ENCODE results near the gene ELOVL6.
"Not testable (repeated sequence)": the region's sequence is repeated elsewhere in the genome, so short reads cannot be mapped to it uniquely, and the experiment has no call there.

The ELOVL6 gene

DNA sequence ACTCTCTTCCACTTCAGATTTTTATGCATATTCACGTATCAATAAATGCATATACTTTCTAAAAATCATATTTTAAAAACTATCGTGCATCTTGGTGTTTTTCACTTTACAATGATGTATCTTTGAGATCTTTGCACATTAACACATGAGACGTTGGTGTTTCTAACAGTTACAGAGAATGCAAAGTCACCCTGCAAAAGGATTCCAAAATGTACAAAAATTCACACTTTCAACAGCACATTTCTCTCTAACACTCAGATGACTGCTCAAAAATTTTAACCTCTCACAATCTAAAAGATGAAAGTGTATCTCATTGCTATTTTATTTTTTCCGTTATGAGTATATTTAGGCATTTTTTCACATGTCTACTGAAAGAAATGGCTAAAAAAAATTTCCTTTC is 38.9 kb downstream of the ELOVL6 start:
- no peak for TF ChIP-seq CTCF (conservative IDR thresholded peaks at IDR 0.05; ENCODE audit: low read depth, low read length)
- Histone ChIP-seq H3K4me2 (no peak overlapping the region), H3K9ac (no peak overlapping the region), H3K36me3 (ENCODE audit: insufficient read depth) (no peaks in the 10 kb centered on the region), H2AFZ (ENCODE audit: low read depth) (no peak overlapping the region), H3K27ac (no peak overlapping the region), H4K20me1 (ENCODE audit: insufficient read depth) (no peaks in the 10 kb centered on the region), H3K4me3 (IDR thresholded peaks at IDR 0.05; ENCODE audit: insufficient read depth, low read depth, low read length) (no peak overlapping the region), H3K27me3 (ENCODE audit: insufficient read depth, low read depth) (no peaks in the 10 kb centered on the region), H3K4me1 (ENCODE audit: low read depth, poor library complexity, severe bottlenecking) (peaks cover 9% of the 10 kb centered on the region), H3K79me2 (ENCODE audit: insufficient read depth, low read depth) (no peaks in the 10 kb centered on the region)

DNA sequence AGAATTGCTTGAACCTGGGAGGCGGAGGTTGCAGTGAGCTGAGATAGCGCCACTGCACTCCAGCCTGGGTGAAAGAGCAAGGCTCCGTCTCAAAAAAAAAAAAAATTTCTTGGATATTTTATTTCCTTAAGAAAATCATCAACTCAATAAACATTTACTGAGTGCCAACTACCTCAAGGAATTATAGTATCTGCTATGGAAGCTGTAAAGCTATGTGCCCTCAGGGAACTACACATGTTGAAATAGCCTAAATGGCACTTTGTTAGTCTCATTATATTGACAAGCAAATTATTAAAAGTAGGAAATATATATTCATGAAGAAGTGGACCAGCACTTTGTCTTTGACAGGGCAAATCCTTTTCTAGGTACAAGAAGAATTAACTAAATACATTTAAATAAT is 40.8 kb downstream of the ELOVL6 start:
- Histone ChIP-seq H3K4me2 (no peak overlapping the region), H3K36me3 (ENCODE audit: insufficient read depth) (no peaks in the 10 kb centered on the region), H3K27me3 (ENCODE audit: insufficient read depth, low read depth) (no peaks in the 10 kb centered on the region), H2AFZ (ENCODE audit: low read depth) (no peak overlapping the region), H3K4me3 (IDR thresholded peaks at IDR 0.05; ENCODE audit: insufficient read depth, low read depth, low read length) (no peak overlapping the region), H4K20me1 (ENCODE audit: insufficient read depth) (no peaks in the 10 kb centered on the region), H3K27ac (no peak overlapping the region), H3K4me1 (ENCODE audit: low read depth, poor library complexity, severe bottlenecking) (peaks cover 10% of the 10 kb centered on the region), H3K79me2 (ENCODE audit: insufficient read depth, low read depth) (no peaks in the 10 kb centered on the region), H3K9ac (no peak overlapping the region)
- TF ChIP-seq CTCF (conservative IDR thresholded peaks at IDR 0.05; ENCODE audit: low read depth, low read length): no peak

DNA sequence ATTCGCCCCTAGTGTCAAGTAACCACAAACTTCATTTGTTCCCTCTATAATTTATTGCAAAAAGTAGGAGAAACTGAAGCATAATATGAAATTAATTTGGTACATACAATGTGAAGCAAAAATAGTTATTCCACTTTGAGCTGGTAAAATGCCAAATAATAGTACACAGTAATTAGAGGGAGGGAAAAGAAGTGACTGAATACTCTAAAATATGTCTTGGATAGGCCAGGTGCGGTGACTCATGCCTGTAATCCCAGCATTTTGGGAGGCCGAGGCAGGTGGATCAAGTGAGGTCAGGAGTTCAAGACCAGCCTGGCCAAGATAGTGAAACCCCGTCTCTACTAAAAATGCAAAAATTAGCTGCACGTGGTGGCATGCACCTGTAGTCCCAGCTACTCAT is 41.2 kb downstream of the ELOVL6 start:
- H3K4me1 ChIP-seq (ENCODE audit: low read depth, poor library complexity, severe bottlenecking); H3K79me2 ChIP-seq (ENCODE audit: insufficient read depth, low read depth): not testable (repeated sequence)

GRCh38 chr4:110156442-110156841 is 42.0 kb downstream of the ELOVL6 start:
- H3K79me2 ChIP-seq (ENCODE audit: insufficient read depth, low read depth): no peaks in the 10 kb centered on the region
- H3K9ac ChIP-seq: no peak overlapping the region
- no peaks in the 10 kb centered on the region for H4K20me1 ChIP-seq (ENCODE audit: insufficient read depth)
- H3K4me3 ChIP-seq (IDR thresholded peaks at IDR 0.05; ENCODE audit: insufficient read depth, low read depth, low read length): no peak overlapping the region
- H3K4me2 ChIP-seq: no peak overlapping the region
- TF ChIP-seq CTCF (conservative IDR thresholded peaks at IDR 0.05; ENCODE audit: low read depth, low read length): no peak
- H3K4me1 ChIP-seq (ENCODE audit: low read depth, poor library complexity, severe bottlenecking): peaks cover 10% of the 10 kb centered on the region
- no peak overlapping the region for H2AFZ ChIP-seq (ENCODE audit: low read depth)
- no peaks in the 10 kb centered on the region for H3K36me3 ChIP-seq (ENCODE audit: insufficient read depth)
- H3K27me3 ChIP-seq (ENCODE audit: insufficient read depth, low read depth): no peaks in the 10 kb centered on the region
- no peak overlapping the region for H3K27ac ChIP-seq

More for the DNA sequence above, 41.2 kb downstream of the ELOVL6 start:
- H3K27me3 ChIP-seq (ENCODE audit: insufficient read depth, low read depth); H3K27ac ChIP-seq; H3K9ac ChIP-seq; H4K20me1 ChIP-seq (ENCODE audit: insufficient read depth); H2AFZ ChIP-seq (ENCODE audit: low read depth); H3K4me2 ChIP-seq; H3K4me3 ChIP-seq (IDR thresholded peaks at IDR 0.05; ENCODE audit: insufficient read depth, low read depth, low read length); H3K36me3 ChIP-seq (ENCODE audit: insufficient read depth): not testable (repeated sequence)

- H3K27me3 ChIP-seq (ENCODE audit: insufficient read depth, low read depth): no peaks in the 10 kb centered on the region
- no peaks in the 10 kb centered on the region for H4K20me1 ChIP-seq (ENCODE audit: insufficient read depth)
- no peak overlapping the region for H2AFZ ChIP-seq (ENCODE audit: low read depth)
- H3K4me3 ChIP-seq (IDR thresholded peaks at IDR 0.05; ENCODE audit: insufficient read depth, low read depth, low read length): no peak overlapping the region
- TF ChIP-seq CTCF (conservative IDR thresholded peaks at IDR 0.05; ENCODE audit: low read depth, low read length): no peak
- H3K79me2 ChIP-seq (ENCODE audit: insufficient read depth, low read depth): no peaks in the 10 kb centered on the region
- no peak overlapping the region for H3K4me2 ChIP-seq
- H3K36me3 ChIP-seq (ENCODE audit: insufficient read depth): no peaks in the 10 kb centered on the region
- H3K4me1 ChIP-seq (ENCODE audit: low read depth, poor library complexity, severe bottlenecking): peaks cover 10% of the 10 kb centered on the region
- H3K27ac ChIP-seq: no peak overlapping the region
- H3K9ac ChIP-seq: no peak overlapping the region
These were observed 42.8 kb downstream of the ELOVL6 start for GRCh38 chr4:110155654-110156053.

All from KMS-11 (cell line).